HepG2 (cell line): ENCODE measurements around the gene PRDM8. TPM values are rescaled to one million over a fixed set of nuclear protein-coding genes. Genes with fewer than 3 reads are reported as not detected.

ENCODE experiments used
- ATAC-seq: fragments of 200-7000 bp; cut with Tn5 transposase; 3 replicates; pipeline ENCODE4 v1.9.1; 2020; ENCODE audit warnings: mild to moderate bottlenecking, moderate library complexity
- BruUV-seq: library from RNA; stranded (reverse); fragments of 400-500 nt; replicated peaks from 2 replicates; lab custom pipeline; 2021; lab: Mats Ljungman, UMichigan
- CTCF ChIA-PET: fragments of 300-600 bp; formaldehyde crosslinking; extraction: SDS; loops from one replicate; lab custom pipeline; 2021; ENCODE audit warnings: low total read pairs, inconsistent platforms, low intra/inter-chr PET ratio; lab: Yijun Ruan, JAX
- POLR2A ChIA-PET: fragments of 350-600 bp; sonication (Branson Sonifier 250); formaldehyde crosslinking; loops from one replicate; lab custom pipeline; 2020; ENCODE audit warnings: antibody characterized with exemption, inconsistent platforms; lab: Yijun Ruan, JAX
- DNase-seq: peaks from one replicate; pipeline ENCODE4 v3.0.0-alpha.2; 2015; ENCODE audit warnings: low spot score
- FAIRE-seq: peaks from 3 replicates; lab custom pipeline; 2011; peaks lifted over from hg19 to GRCh38; lab: Jason Lieb, UNC
- H2AFZ ChIP-seq: one replicate; pipeline ENCODE4 v1.6.1; 2011; ENCODE audit warnings: low read length, inconsistent platforms
- H3K27ac ChIP-seq: fragments of 300-600 bp; 3 replicates; pipeline ENCODE4 v1.8.0; 2011; ENCODE audit warnings: mixed run types, mild to moderate bottlenecking, mixed read lengths, low read length, inconsistent platforms; ENCODE audit not compliant: insufficient read depth; ENCODE audit errors: extremely low read length
- H3K27me3 ChIP-seq, 2 experiments: fragments of 200-600 bp in 1 of 2; 2 replicates in 1 of 2; 3 replicates in 1 of 2; pipeline versions ENCODE4 v1.6.0 to v1.8.0; 2011; ENCODE audit warnings: low read length in 2 of 2, mild to moderate bottlenecking in 2 of 2, moderate library complexity in 2 of 2, inconsistent platforms in 1 of 2; ENCODE audit not compliant: insufficient read depth in 2 of 2, control insufficient read depth in 1 of 2
- H3K36me3 ChIP-seq, 2 experiments: fragments of 200-600 bp in 1 of 2; replicated peaks in 1 of 2; 2 replicates in 1 of 2; 3 replicates in 1 of 2; pipeline versions ENCODE4 v1.5.1 to v1.8.0; 2011; ENCODE audit warnings: low read length in 2 of 2, inconsistent platforms in 1 of 2; ENCODE audit not compliant: insufficient read depth in 2 of 2, control insufficient read depth in 1 of 2
- H3K4me1 ChIP-seq: 2 replicates; pipeline ENCODE4 v1.5.1; 2012; ENCODE audit warnings: low read length, inconsistent platforms; ENCODE audit not compliant: insufficient read depth
- H3K4me2 ChIP-seq: 2 replicates; pipeline ENCODE4 v1.6.0; 2011; ENCODE audit warnings: low read depth, low read length, inconsistent platforms
- H3K4me3 ChIP-seq, 3 experiments: fragments of 200-600 bp in 1 of 3; sonication (generic), shearing (Covaris generic) in 1 of 3; replicated peaks in 1 of 3; 2 replicates each; pipeline ENCODE4 v1.5.1; 2011 to 2016; ENCODE audit warnings: low read length in 3 of 3, inconsistent platforms in 2 of 3, low read depth in 2 of 3, mild to moderate bottlenecking in 2 of 3, control low read depth in 1 of 3, mixed read lengths in 1 of 3; ENCODE audit not compliant: insufficient read depth in 1 of 3
- H3K79me2 ChIP-seq: one replicate; pipeline ENCODE4 v1.6.1; 2011; ENCODE audit warnings: low read length, inconsistent platforms; ENCODE audit not compliant: insufficient read depth
- H3K9ac ChIP-seq: 2 replicates; pipeline ENCODE4 v1.6.0; 2011; ENCODE audit warnings: mild to moderate bottlenecking, low read depth, low read length, inconsistent platforms; ENCODE audit not compliant: insufficient read depth
- H3K9me3 ChIP-seq: 2 replicates; pipeline ENCODE4 v1.5.1; 2012; ENCODE audit warnings: mild to moderate bottlenecking, low read length
- H4K20me1 ChIP-seq: 2 replicates; pipeline ENCODE4 v1.6.0; 2011; ENCODE audit warnings: inconsistent platforms, mild to moderate bottlenecking, low read length, moderate library complexity; ENCODE audit not compliant: insufficient read depth
- ATF1 ChIP-seq: IDR thresholded peaks from 2 replicates; pipeline ENCODE4 v1.6.1; 2016; ENCODE audit warnings: mild to moderate bottlenecking, control low read depth
- CEBPZ ChIP-seq: IDR thresholded peaks from 2 replicates; pipeline ENCODE4 v1.6.1; 2012; ENCODE audit warnings: low read length, improper control_type of control experiment
- POLR2AphosphoS5 ChIP-seq: IDR thresholded peaks from 2 replicates; pipeline ENCODE4 v1.6.1; 2012; ENCODE audit warnings: low read depth, low read length
- SUZ12 ChIP-seq: fragments of 150-350 bp; IDR thresholded peaks from 2 replicates; pipeline ENCODE4 v1.6.1; 2014; ENCODE audit warnings: low read depth, low read length
- TERF1 ChIP-seq: sonication (generic); formaldehyde crosslinking; IDR thresholded peaks from 2 replicates; pipeline ENCODE4 v1.8.0; 2022; ENCODE audit warnings: mild to moderate bottlenecking, missing genetic modification reagents, moderate library complexity
- THAP8 ChIP-seq: sonication (generic); formaldehyde crosslinking; IDR thresholded peaks from 2 replicates; pipeline ENCODE4 v1.5.1; 2020; ENCODE audit warnings: missing genetic modification reagents, mild to moderate bottlenecking, borderline replicate concordance
- TIGD3 ChIP-seq: sonication (generic); formaldehyde crosslinking; IDR thresholded peaks from 2 replicates; pipeline ENCODE4 v1.5.1; 2020; ENCODE audit warnings: mild to moderate bottlenecking, missing genetic modification reagents, borderline replicate concordance
- ZEB1 ChIP-seq: IDR thresholded peaks from 2 replicates; pipeline ENCODE4 v1.6.1; 2012; ENCODE audit warnings: mild to moderate bottlenecking, low read depth, inconsistent platforms; ENCODE audit not compliant: insufficient replicate concordance
- ZHX2 ChIP-seq, 2 experiments: sonication (generic) in 1 of 2; formaldehyde crosslinking in 1 of 2; IDR thresholded peaks; 2 replicates each; pipeline versions ENCODE4 v1.6.1 to v1.9.0; 2014 to 2022; ENCODE audit warnings: antibody characterized with exemption in 1 of 2, borderline replicate concordance in 1 of 2, inconsistent platforms in 1 of 2, low read depth in 1 of 2, missing genetic modification reagents in 1 of 2
- ZKSCAN1 ChIP-seq: fragments of 150-350 bp; IDR thresholded peaks from 2 replicates; pipeline ENCODE4 v1.6.1; 2014; ENCODE audit warnings: low read length
- ZNF468 ChIP-seq: sonication (generic); formaldehyde crosslinking; IDR thresholded peaks from 2 replicates; pipeline ENCODE4 v1.8.0; 2022; ENCODE audit warnings: mild to moderate bottlenecking, moderate library complexity, missing genetic modification reagents
- ZNF589 ChIP-seq: sonication (generic); formaldehyde crosslinking; conservative IDR thresholded peaks from 2 replicates; pipeline ENCODE4 v1.8.0; 2022; ENCODE audit warnings: mild to moderate bottlenecking, moderate library complexity, missing genetic modification reagents
- WGBS: methylation state at CpG from one replicate; pipeline ENCODE4 v1.1.6; 2017; ENCODE audit warnings: low lambda C conversion rate; 5-methylcytosine and 5-hydroxymethylcytosine counted together
- in situ Hi-C: cut with HindIII; loops from 2 replicates; pipeline ENCODE4 v1.10.0; 2017; ENCODE audit warnings: low pct_unique_long_range_greater_than_20kb; ENCODE audit not compliant: extremely low pct_ligation_motif_present
- intact Hi-C: fragments of 100-400 bp; cut with micrococcal nuclease; formaldehyde crosslinking; loops from one replicate; pipeline ENCODE4 v1.10.0; 2022; ENCODE audit not compliant: unreplicated experiment
- polyA plus RNA-seq, 8 experiments: library from polyadenylated mRNA; depleted of rRNA in 3 of 8; stranded (reverse) in 7 of 8; unstranded in 1 of 8; fragments of >200 nt; fragmentation: Illumina TruSeq in 4 of 8; extraction: Trizol in 4 of 8; gene quantifications; 2 replicates each; pipeline versions ENCODE4 v1.2.1 to v1.2.3, GENCODE V29; 2011 to 2016; ENCODE audit warnings: low read depth in 4 of 8, missing spikeins in 1 of 8, mixed read lengths in 1 of 8; ENCODE audit not compliant: insufficient read depth in 1 of 8
- total RNA-seq, 5 experiments: library from RNA; depleted of rRNA; stranded (reverse); fragments of >200 nt; fragmentation: Illumina TruSeq; extraction: Trizol; gene quantifications; 2 replicates each; pipeline ENCODE4 v1.2.3, GENCODE V29; 2016; ENCODE audit warnings: low read depth in 1 of 5

PRDM8 gene
- total and polyA plus RNA-seq, 2 of the 13 experiments (the other 11 are each of a cell fraction or from before 2014, with no cell fraction given), result 0.09 TPM; not detected in 1

GRCh38 chr4:80189581-80189955 is 7.7 kb upstream of the PRDM8 start:
- intact Hi-C loops (no loop called here), in situ Hi-C loops (no loop called here)
- Histone ChIP-seq H4K20me1 (no peaks in the 10 kb centered on the region), H3K27me3 (peaks cover 0 to 53% of the 10 kb centered on the region in 2 experiments; a peak in 4 of 5 replicates), H3K4me3 (no peak overlapping the region), H3K9me3 (no peaks in the 10 kb centered on the region), H3K4me2 (no peak overlapping the region), H3K36me3 (no peaks in the 10 kb centered on the region), H3K9ac (no peak overlapping the region), H3K27ac (no peak overlapping the region), H2AFZ (no peak overlapping the region), H3K4me1 (peaks cover 2% of the 10 kb centered on the region; the same call in 1 of the 2 replicates), H3K79me2 (no peaks in the 10 kb centered on the region)
- DNase-seq (no peak), FAIRE-seq (no peak), ATAC-seq (no peak)
- ChIA-PET POLR2A (no interaction called here), CTCF (no interaction called here)
- WGBS, result 0% methylated on average over 3 of the region's 3 CpGs
- no TSS peak for BruUV-seq
- TF ChIP-seq TIGD3 (CRISPR knock-in tag), result no peak
- no peak for TF ChIP-seq TERF1 (CRISPR knock-in tag)
- TF ChIP-seq ZNF589 (CRISPR knock-in tag), result no peak
- no peak for TF ChIP-seq ZHX2 (IDR thresholded peaks at IDR 0.05; ENCODE audit: low read depth)
- no peak for TF ChIP-seq ZHX2 (CRISPR knock-in tag; IDR thresholded peaks at IDR 0.05; ENCODE audit: borderline replicate concordance)
- no peak for TF ChIP-seq SUZ12
- TF ChIP-seq ATF1 (CRISPR knock-in tag), result no peak
- TF ChIP-seq THAP8 (CRISPR knock-in tag), result no peak
- TF ChIP-seq ZNF468 (CRISPR knock-in tag), result no peak
- TF ChIP-seq ZKSCAN1, result no peak
- TF ChIP-seq CEBPZ, result no peak
- no peak for TF ChIP-seq ZEB1
- TF ChIP-seq POLR2AphosphoS5, result no peak
